ENCODE measurements around the gene TRIM46.
"Not testable (repeated sequence)": the region's sequence is repeated elsewhere in the genome, so short reads cannot be mapped to it uniquely, and the experiment has no call there.

TRIM46 gene

GRCh38 chr1:155139895-155140629, 33.6 kb upstream of the TRIM46 start, which contains the start of gene DPM3:
TSS of gene DPM3 (minus strand) at chr1:155140531. CDS start at chr1:155140240, 291 bp downstream.
- DNase-seq, result peak; percentile 71

- no peak for DNase-seq
These were observed 33.1 kb upstream of the TRIM46 start for GRCh38 chr1:155140630-155140953.

- no peak for DNase-seq
These were observed 31.9 kb upstream of the TRIM46 start for GRCh38 chr1:155141749-155142148.

GRCh38 chr1:155145491-155145890, 28.2 kb upstream of the TRIM46 start:
- DNase-seq, result no peak

GRCh38 chr1:155155996-155156643, 17.5 kb upstream of the TRIM46 start:
- DNase-seq, result not testable (repeated sequence)

GRCh38 chr1:155158991-155159390, 14.7 kb upstream of the TRIM46 start:
- DNase-seq, result no peak

GRCh38 chr1:155160128-155160527, 13.5 kb upstream of the TRIM46 start:
- no peak for DNase-seq

- not testable (repeated sequence) for DNase-seq
These were observed 11.0 kb upstream of the TRIM46 start for GRCh38 chr1:155162631-155163030.

- not testable (repeated sequence) for DNase-seq
These were observed 9.9 kb upstream of the TRIM46 start for GRCh38 chr1:155163785-155164184.

GRCh38 chr1:155164625-155165024, 9.0 kb upstream of the TRIM46 start:
- not testable (repeated sequence) for DNase-seq

- no peak for DNase-seq
These were observed 7.6 kb upstream of the TRIM46 start for GRCh38 chr1:155166051-155166470.

- DNase-seq, result no peak
These were observed 7.0 kb upstream of the TRIM46 start for GRCh38 chr1:155166471-155167165.

GRCh38 chr1:155167166-155168104, 6.2 kb upstream of the TRIM46 start:
- DNase-seq, result peak; percentile 19

- DNase-seq, result not testable (repeated sequence)
These were observed 5.6 kb upstream of the TRIM46 start for GRCh38 chr1:155168105-155168445.

- no peak for DNase-seq
These were observed 5.0 kb upstream of the TRIM46 start for GRCh38 chr1:155168456-155169210.

GRCh38 chr1:155169541-155169940, 4.1 kb upstream of the TRIM46 start:
- no peak for DNase-seq

GRCh38 chr1:155170101-155170785, 3.4 kb upstream of the TRIM46 start:
- DNase-seq, result no peak

- DNase-seq, result no peak
These were observed 2.8 kb upstream of the TRIM46 start for GRCh38 chr1:155170806-155171205.

GRCh38 chr1:155171836-155172731, 1.6 kb upstream of the TRIM46 start:
- no peak for DNase-seq

- peak; percentile 98 for DNase-seq
These were observed 744 bp upstream of the TRIM46 start, which contains the start of gene KRTCAP2 for GRCh38 chr1:155172732-155173477. TSS of gene KRTCAP2 (minus strand) at chr1:155173304. CDS start at chr1:155173224, 80 bp downstream.

All from NCI-H187 treated with DMSO at 0.1 percent for 48 hours (cell line).